Measurements from ENCODE around the gene INSC.

GRCh38 chr11:15142838-15143237 is 28.1 kb downstream of the INSC start:
- TF ChIP-seq POLR2AphosphoS5 (IDR thresholded peaks at IDR 0.05): no peak
- no peak for TF ChIP-seq EP300 (IDR thresholded peaks at IDR 0.05)
- no peak for TF ChIP-seq CTCF (IDR thresholded peaks at IDR 0.05)
- TF ChIP-seq POLR2A (IDR thresholded peaks at IDR 0.05): no peak

Measured in sigmoid colon (tissue), 4 donors.